ENCODE data around the gene PNKD.

PNKD gene

GRCh38 chr2:218347172-218347571 lies 76.9 kb downstream of the PNKD start:
- TF ChIP-seq EZH2 (IDR thresholded peaks at IDR 0.05; ENCODE audit: borderline replicate concordance, low read length) = no peak
- TF ChIP-seq CTCF (IDR thresholded peaks at IDR 0.05; ENCODE audit: low read length) = no peak

DNA sequence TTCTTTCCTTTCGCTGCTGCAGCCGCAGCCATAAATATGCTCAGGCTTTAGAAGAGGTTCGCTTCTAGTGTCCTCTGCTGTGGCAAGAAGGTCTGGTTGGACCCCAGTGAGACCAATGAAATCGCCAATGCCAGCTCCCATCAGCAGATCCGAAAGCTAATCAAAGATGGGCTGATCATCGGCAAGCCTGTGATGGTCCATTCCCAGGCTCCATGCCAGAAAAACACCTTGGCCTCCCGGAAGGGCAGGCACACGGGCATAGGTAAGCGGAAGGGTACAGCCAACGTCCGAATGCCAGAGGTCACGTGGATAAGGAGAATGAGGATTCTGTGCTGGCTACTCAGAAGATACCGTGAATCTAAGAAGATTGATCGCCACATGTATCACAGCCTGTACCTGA lies 83.7 kb downstream of the PNKD start:
- no peaks in the 10 kb centered on the region; the same call in 1 of the 2 replicates for H3K36me3 ChIP-seq (ENCODE audit: insufficient read depth, low read length)
- no peak overlapping the region for H2AFZ ChIP-seq (ENCODE audit: low read length)
- H3K27me3 ChIP-seq (ENCODE audit: insufficient read depth, low read length) = no peaks in the 10 kb centered on the region; the same call in 1 of the 2 replicates
- H3K27ac ChIP-seq (ENCODE audit: low read depth, low read length, poor library complexity, severe bottlenecking) = no peak overlapping the region
- no peaks in the 10 kb centered on the region for H4K20me1 ChIP-seq (ENCODE audit: insufficient read depth, low read length)
- no peaks in the 10 kb centered on the region for H3K79me2 ChIP-seq (ENCODE audit: insufficient read depth, low read length)
- H3K4me1 ChIP-seq (ENCODE audit: insufficient read depth, low read length, severe bottlenecking) = no peaks in the 10 kb centered on the region
- H3F3A ChIP-seq (ENCODE audit: insufficient read depth, low read length) = no peaks in the 10 kb centered on the region
- no peak overlapping the region for H3K4me2 ChIP-seq (ENCODE audit: low read length)
- H3K4me3 ChIP-seq (ENCODE audit: low read depth, low read length, poor library complexity, severe bottlenecking) = no peak overlapping the region
- H3K9me3 ChIP-seq (ENCODE audit: low read length) = 0 out of 2 replicates have a peak, but pooled peaks cover 8% of the 10 kb centered on the region
- H3K9ac ChIP-seq (ENCODE audit: low read length) = no peak overlapping the region
- no peaks in the 10 kb centered on the region for H3K9me2 ChIP-seq (ENCODE audit: low read depth, low read length)
- TF ChIP-seq CTCF (IDR thresholded peaks at IDR 0.05; ENCODE audit: low read length) (no peak), EZH2 (IDR thresholded peaks at IDR 0.05; ENCODE audit: borderline replicate concordance, low read length) (no peak)

More at GRCh38 chr2:218347172-218347571, 76.9 kb downstream of the PNKD start:
- Histone ChIP-seq H3K9me3 (ENCODE audit: low read length) (0 out of 2 replicates have a peak, but pooled peaks cover 8% of the 10 kb centered on the region), H3K9ac (ENCODE audit: low read length) (no peak overlapping the region), H3K79me2 (ENCODE audit: insufficient read depth, low read length) (no peaks in the 10 kb centered on the region), H2AFZ (ENCODE audit: low read length) (no peak overlapping the region), H3K4me1 (ENCODE audit: insufficient read depth, low read length, severe bottlenecking) (no peaks in the 10 kb centered on the region), H4K20me1 (ENCODE audit: insufficient read depth, low read length) (no peaks in the 10 kb centered on the region), H3K27me3 (ENCODE audit: insufficient read depth, low read length) (no peaks in the 10 kb centered on the region; the same call in 1 of the 2 replicates), H3F3A (ENCODE audit: insufficient read depth, low read length) (no peaks in the 10 kb centered on the region), H3K27ac (ENCODE audit: low read depth, low read length, poor library complexity, severe bottlenecking) (no peak overlapping the region), H3K4me2 (ENCODE audit: low read length) (no peak overlapping the region), H3K9me2 (ENCODE audit: low read depth, low read length) (no peaks in the 10 kb centered on the region), H3K36me3 (ENCODE audit: insufficient read depth, low read length) (no peaks in the 10 kb centered on the region; the same call in 1 of the 2 replicates), H3K4me3 (ENCODE audit: low read depth, low read length, poor library complexity, severe bottlenecking) (no peak overlapping the region)

GRCh38 chr2:218354850-218355443 lies 84.6 kb downstream of the PNKD start:
- Histone ChIP-seq H3K9me3 (ENCODE audit: low read length) (0 out of 2 replicates have a peak, but pooled peaks cover 8% of the 10 kb centered on the region), H3F3A (ENCODE audit: insufficient read depth, low read length) (no peaks in the 10 kb centered on the region), H4K20me1 (ENCODE audit: insufficient read depth, low read length) (no peaks in the 10 kb centered on the region), H2AFZ (ENCODE audit: low read length) (no peak overlapping the region), H3K27ac (ENCODE audit: low read depth, low read length, poor library complexity, severe bottlenecking) (no peak overlapping the region), H3K4me2 (ENCODE audit: low read length) (no peak overlapping the region), H3K27me3 (ENCODE audit: insufficient read depth, low read length) (no peaks in the 10 kb centered on the region; the same call in 1 of the 2 replicates), H3K4me1 (ENCODE audit: insufficient read depth, low read length, severe bottlenecking) (no peaks in the 10 kb centered on the region), H3K79me2 (ENCODE audit: insufficient read depth, low read length) (no peaks in the 10 kb centered on the region), H3K9ac (ENCODE audit: low read length) (no peak overlapping the region), H3K4me3 (ENCODE audit: low read depth, low read length, poor library complexity, severe bottlenecking) (no peak overlapping the region), H3K36me3 (ENCODE audit: insufficient read depth, low read length) (no peaks in the 10 kb centered on the region; the same call in 1 of the 2 replicates), H3K9me2 (ENCODE audit: low read depth, low read length) (no peaks in the 10 kb centered on the region)
- no peak for TF ChIP-seq EZH2 (IDR thresholded peaks at IDR 0.05; ENCODE audit: borderline replicate concordance, low read length)
- TF ChIP-seq CTCF (IDR thresholded peaks at IDR 0.05; ENCODE audit: low read length) = no peak
